Non-pigmented ciliary epithelial cell (primary cell): Measurements from ENCODE around the gene RAC3.

Experiments
- DNase-seq: peaks from one replicate; pipeline ENCODE4 v3.0.0-alpha.2; 2010; ENCODE audit warnings: low read depth

The RAC3 gene

DNA sequence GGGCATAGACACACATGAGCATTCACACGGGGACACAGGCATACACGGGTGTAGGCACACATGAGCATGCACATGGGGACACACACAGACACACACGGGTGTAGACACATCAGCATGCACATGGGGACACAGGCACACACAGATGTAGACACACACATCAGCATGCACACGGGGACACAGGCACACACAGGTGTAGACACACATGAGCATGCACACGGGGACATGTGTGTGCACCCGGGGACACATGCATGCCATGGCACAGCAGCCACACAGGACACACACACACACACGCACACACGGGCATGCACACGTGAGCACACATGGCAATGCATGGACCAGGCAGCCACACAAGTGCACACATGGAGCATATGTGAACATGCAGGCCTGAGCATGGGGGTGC is 11.2 kb downstream of the RAC3 start:
- DNase-seq, result no peak

- DNase-seq, result no peak
These were observed 12.0 kb downstream of the RAC3 start for GRCh38 chr17:82043507-82043906.

DNA sequence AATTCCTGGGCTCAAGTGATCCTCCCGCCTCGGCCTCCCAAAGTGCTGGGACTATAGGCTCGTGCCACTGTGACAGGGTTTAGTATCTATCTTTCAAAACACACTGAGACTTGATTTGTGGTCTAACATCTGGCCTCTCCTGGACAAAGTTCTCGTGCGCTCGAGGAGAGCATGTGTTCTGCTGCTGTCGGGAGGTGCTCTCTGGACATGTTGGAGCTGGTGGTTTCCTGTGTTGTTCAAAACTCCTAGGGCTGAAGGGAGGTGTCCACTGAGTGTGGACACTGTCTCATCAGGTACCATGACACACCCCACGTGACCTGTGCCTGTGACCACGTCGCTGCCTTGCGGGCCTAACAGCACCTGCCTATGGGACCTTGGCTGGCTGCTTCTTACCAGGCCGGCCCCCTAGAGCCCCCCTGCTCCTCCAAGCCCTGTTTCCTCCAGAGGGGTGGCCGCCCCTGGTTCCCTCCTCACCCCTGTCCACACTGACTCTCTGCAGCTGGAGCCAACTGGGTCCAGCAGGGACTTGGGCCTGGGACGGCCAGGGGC is 14.5 kb downstream of the RAC3 start:
- no peak for DNase-seq

- DNase-seq, result no peak
These were observed 15.4 kb downstream of the RAC3 start for GRCh38 chr17:82046903-82047302.

GRCh38 chr17:82047379-82047778 is 15.9 kb downstream of the RAC3 start:
- no peak for DNase-seq

DNA sequence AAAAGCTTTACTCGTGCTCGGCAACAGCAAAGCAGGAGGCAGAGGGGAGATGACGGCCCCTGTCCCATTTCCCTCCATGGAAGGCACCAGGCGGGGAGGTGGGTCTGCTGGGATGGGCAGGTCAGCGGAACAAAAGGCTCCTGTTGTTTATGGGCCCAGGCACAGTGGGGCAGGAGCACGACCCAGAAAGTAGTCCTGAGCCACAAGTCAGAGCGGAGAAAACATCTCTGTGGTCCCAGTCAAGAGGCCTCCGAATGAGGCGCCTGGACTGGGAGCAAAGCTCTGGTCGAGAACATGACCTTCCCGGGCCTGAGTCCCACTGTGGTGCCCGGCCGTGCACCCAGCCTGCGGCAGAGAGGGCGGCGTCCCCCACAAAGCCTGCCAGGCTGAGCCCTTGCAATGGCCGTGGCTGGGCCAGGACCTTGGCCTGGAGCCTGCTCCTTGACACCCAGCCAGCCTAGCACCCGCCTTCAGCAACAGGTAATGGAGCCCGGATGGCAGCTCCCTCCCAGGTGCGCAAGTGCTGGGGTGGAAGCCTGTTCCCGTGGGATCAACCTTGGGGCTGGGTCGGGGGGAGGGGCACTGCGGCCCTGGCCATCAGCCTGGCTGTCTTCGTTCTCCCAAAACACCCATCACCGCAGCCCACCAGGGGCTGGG is 16.6 kb downstream of the RAC3 start:
- no peak for DNase-seq

DNA sequence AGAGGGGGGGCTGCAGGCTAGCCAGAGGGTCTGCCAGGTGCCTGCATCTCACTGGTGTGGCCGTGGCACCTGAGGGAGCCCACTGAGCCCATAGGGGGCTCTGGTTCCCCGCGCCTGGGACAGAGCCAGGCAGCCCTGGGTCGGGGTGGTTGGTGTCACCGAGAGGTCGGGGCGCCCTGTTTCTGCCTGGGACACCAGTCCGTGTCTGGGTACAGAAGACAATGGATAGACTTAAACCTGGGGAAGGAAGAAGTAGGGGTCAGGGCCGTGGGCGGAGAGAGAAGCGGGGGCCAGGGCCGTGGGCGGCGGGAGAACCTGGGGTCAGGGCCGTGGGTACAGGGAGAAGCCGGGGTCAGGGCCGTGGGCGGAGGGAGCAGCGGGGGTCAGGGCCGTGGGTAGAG is 17.1 kb downstream of the RAC3 start:
- no peak for DNase-seq

DNA sequence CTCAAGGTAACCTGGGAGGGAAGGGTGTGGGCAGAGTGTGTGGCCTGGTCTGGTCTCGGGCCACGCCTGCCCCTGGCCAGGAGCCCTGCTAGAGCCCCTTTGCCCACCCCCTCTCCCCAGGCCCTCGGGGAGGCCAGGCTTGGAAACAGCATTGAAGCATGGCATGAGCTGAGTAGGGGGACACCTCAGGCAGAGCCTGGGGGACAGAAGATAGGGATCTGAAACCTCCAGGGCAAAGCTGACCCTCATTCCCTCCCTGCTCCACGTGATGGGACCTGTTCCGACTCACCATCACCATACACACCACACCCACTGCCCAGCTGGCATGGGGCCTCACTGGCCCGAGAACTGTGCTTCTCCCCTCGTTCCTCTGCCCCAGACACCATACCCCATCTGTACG is 17.6 kb downstream of the RAC3 start:
- DNase-seq, result no peak

- DNase-seq, result no peak
These were observed 18.1 kb downstream of the RAC3 start for GRCh38 chr17:82049521-82049971.

DNA sequence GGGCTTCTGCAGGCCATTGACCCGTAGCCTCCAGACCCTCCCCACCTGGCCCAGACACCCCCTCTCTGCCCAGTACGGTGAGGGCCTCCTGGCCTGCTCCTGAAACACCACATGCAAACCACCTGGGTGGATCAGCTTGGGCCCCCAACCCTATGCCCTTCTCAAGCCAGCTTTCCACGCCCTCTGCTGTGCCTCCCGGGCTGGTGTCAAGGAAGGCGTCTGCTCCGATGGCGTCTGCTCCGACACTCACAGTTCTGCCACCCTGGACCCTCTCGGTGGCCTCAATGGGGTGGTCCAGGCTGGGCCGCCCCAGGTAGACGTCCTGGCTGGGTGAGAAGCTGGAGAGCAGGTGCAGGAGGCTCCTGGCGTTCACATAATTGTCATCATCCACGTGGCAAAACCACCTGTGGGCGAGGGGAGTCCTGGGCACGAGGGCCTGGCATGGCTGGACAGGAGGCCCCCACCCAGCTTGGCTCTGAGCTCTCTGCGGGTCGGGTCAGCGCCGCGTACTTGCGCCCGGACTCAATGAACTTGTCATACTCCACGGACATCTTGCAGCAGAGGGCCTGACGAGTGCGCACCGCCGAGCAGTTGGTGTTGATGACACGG is 18.8 kb downstream of the RAC3 start:
- DNase-seq, result no peak

GRCh38 chr17:82050761-82051641 is 19.5 kb downstream of the RAC3 start:
- no peak for DNase-seq

DNA sequence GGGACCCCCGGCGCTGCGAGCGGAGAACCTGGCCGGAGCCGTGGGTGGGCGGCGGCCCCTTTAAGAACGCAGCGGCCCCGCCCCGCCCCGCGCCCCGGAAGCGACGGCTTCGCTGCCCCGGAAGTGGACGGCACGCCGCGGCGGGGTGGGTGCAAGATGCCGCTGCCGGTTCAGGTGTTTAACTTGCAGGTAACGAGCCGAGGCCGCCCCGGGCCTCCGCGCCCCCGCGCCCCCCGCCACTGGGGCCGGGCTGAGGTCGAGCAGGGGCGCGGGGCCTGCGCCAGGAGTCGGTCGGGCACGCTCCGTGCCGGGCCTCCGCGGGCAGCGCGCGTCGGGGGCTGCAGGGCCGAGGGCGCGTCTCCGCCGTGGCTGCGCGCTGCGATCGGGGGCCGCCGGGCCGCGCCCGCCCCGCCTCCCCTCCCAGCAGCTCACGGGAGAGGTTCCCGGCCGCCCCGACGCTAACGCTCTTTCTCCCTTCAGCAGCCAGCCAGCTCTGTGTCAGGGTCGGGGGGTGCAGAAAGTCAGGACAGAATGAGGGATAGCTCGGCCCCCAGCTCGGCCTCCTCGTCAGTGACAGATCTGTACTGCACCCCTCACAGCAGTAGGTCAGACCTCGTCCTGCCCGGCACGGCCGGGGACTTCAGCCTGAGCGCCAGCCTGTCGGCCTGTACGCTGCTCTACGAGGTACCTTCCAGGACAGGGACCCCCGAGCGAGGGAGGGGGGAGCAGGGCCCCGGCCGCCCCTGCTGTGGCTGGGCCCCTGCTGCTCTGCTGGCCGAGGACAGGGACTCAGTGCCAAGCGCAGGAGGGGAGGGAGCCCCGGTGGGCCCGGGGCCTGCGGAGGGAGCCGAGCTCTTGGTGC is 20.5 kb downstream of the RAC3 start, which contains the start of the genes GPS1 and RFNG:
Gene GPS1, plus strand, starts transcription at position 123 of the 862 bp plus-strand sequence. Its CDS starts 34 bp downstream, at position 157.
Gene RFNG, minus strand, starts transcription at position 36 of the 862 bp plus-strand sequence. CDS start 45 bp downstream, outside the sequence.
- DNase-seq, result no peak

- DNase-seq, result no peak
These were observed 21.2 kb downstream of the RAC3 start for GRCh38 chr17:82052638-82053059.

DNA sequence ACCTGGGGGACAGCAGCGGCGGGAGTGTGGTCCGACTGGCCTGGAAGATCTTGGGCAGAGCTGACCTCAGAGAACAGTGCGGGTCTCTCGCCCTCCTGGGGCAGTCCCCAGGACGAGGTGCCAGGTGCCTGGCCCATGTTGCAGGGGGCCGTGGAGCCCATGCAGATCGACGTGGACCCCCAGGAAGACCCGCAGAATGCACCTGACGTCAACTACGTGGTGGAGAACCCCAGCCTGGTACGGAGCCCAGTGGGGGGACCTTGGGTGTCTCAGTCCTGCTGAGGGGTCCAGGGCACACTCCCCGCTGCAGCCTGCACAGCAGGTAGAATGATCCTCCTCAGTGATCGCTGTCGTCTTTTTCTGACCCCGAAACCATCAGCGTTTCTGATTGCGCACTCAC is 21.7 kb downstream of the RAC3 start:
- DNase-seq, result no peak

DNA sequence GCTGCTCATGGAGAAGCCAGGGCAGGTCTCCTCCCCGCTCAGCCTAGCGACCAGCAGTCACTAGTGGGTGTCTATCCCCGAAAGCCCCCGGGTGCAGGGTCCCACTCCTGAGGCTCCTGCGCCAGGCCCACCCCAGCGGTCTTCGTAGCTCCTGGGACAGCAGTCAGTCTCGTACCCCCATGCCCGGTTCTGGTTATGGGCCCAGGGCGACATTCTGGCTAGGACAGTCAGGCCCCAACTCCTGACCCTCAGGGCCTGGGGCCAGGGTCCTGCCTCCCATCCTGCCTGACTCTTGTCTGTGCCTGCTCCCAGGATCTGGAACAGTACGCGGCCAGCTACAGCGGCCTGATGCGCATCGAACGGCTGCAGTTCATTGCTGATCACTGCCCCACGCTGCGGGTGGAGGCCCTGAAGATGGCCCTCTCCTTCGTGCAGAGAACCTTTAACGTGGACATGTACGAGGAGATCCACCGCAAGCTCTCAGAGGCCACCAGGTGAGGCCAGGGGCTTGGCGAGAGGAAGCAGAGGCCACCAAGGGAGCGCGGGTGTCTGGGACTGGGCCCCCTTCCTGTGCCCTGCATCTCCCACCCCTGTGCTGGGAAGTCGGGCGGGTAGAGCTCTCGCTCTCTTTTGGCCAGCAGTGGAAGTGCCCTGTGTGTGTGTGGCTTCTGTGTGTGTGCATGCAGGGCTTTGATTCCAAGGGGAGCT is 22.2 kb downstream of the RAC3 start:
- no peak for DNase-seq

GRCh38 chr17:82054351-82055022 is 23.0 kb downstream of the RAC3 start:
- no peak for DNase-seq

DNA sequence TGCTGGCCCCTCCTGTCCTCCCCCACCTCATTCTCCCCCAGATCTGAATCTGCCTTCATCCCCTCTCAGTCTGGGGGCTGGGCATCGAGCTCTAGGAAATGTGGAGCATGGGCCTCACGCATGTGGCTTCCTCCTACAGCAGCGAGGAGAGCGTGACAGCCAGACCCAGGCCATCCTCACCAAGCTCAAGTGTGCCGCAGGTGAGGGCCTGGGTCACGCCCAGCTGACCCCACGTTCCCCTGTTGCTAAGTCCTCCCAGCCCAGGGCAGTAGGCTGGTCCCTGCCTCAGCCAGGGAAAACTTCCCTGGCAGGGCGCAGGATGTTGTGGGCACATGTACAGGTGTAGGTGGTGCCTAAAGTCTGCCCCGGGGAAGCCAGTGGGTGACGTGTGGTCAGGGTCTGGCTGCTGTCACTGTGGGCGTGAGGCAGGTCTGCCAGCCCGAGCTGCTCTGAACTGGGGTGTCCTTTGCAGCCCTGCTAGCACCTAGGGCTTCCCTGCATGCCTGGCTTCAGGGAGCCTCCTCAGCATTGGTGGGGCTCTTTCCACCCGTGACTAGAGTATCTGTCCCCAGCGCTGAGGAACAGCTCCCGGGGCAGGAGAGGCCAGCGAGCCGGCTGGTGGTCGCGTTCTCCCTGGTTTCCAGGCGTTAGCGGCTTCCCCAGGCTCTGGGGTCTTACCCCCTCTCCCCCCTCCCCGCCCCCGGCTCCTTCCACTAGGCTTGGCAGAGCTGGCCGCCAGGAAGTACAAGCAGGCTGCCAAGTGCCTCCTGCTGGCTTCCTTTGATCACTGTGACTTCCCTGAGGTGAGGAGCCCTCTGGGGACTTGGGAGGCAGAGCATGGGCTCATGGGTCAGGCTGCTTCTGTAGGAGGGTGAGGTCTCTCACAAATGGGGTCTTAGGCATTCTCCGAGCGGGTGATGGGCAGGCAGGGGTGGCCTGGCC is 23.8 kb downstream of the RAC3 start:
- no peak for DNase-seq

- no peak for DNase-seq
These were observed 24.7 kb downstream of the RAC3 start for GRCh38 chr17:82055965-82056728.
